Prostate gland (tissue), 2 donors: ENCODE measurements around the gene USP10. TPM values are rescaled to one million over a fixed set of nuclear protein-coding genes. Genes with fewer than 3 reads are reported as not detected.

Experiments used
- DNase-seq: peaks from one replicate; pipeline ENCODE4 v3.0.0-alpha.2; 2019; ENCODE audit warnings: low spot score
- H3K27ac ChIP-seq, 2 donors: fragments of 200-600 bp; sonication (generic); 2 replicates each; pipeline ENCODE4 v1.5.1; 2017 to 2019
- H3K27me3 ChIP-seq: fragments of 200-600 bp; sonication (generic); replicated peaks from 2 replicates; pipeline ENCODE4 v1.5.1; 2019; ENCODE audit not compliant: insufficient read depth
- H3K36me3 ChIP-seq, 2 donors: fragments of 200-600 bp; sonication (generic); 1 replicate in 1 of 2; 2 replicates in 1 of 2; pipeline versions ENCODE4 v1.5.1 to v1.8.1; 2017 to 2019
- H3K4me1 ChIP-seq: fragments of 200-600 bp; sonication (generic); replicated peaks from 2 replicates; pipeline ENCODE4 v1.5.1; 2019
- H3K4me3 ChIP-seq, 2 donors: fragments of 200-600 bp; sonication (generic); 2 replicates each; pipeline ENCODE4 v1.5.1; 2017 to 2019
- H3K9me3 ChIP-seq: fragments of 200-600 bp; sonication (generic); 2 replicates; pipeline ENCODE4 v1.5.1; 2017
- POLR2A ChIP-seq: fragments of 450-650 bp; IDR thresholded peaks from one replicate; pipeline ENCODE4 v1.6.1; 2016; ENCODE audit warnings: antibody characterized with exemption, mild to moderate bottlenecking
- POLR2AphosphoS5 ChIP-seq: sonication (generic); formaldehyde crosslinking; IDR thresholded peaks from one replicate; pipeline ENCODE4 v1.6.1; 2017; ENCODE audit warnings: antibody characterized with exemption
- WGBS: methylation state at CpG from one replicate; pipeline ENCODE4 v1.1.5; 2018; 5-methylcytosine and 5-hydroxymethylcytosine counted together
- intact Hi-C: fragments of 100-400 bp; cut with DNase I; formaldehyde crosslinking; loops from one replicate; pipeline ENCODE4 v1.14.2; 2022
- total RNA-seq, 2 donors: library from RNA; depleted of rRNA; stranded (reverse); fragments of >200 nt; gene quantifications; one replicate each; pipeline ENCODE4 v1.1.0, GENCODE V29; 2016
- TF ChIP-seq, protein P1 (sequence below), 4 experiments: fragments of 200-600 bp in 2 of 4; fragments of 450-650 bp in 2 of 4; sonication (generic) in 2 of 4; IDR thresholded peaks; 1 replicate in 3 of 4; 2 replicates in 1 of 4; pipeline ENCODE4 v1.5.1; 2016 to 2019; ENCODE audit warnings: antibody characterized with exemption in 4 of 4, mild to moderate bottlenecking in 2 of 4, moderate library complexity in 2 of 4

USP10 gene
- total RNA-seq, 2 donors from 2014 or later = 57.4 to 95.7 TPM

- H3K4me1 ChIP-seq = peaks cover 10% of the 10 kb centered on the region
- H3K36me3 ChIP-seq = no peaks in the 10 kb centered on the region
- no peaks in the 10 kb centered on the region for H3K27me3 ChIP-seq
- H3K9me3 ChIP-seq = no peaks in the 10 kb centered on the region
- no peak for DNase-seq
- no peak for TF ChIP-seq POLR2A
- intact Hi-C loops = no loop called here
- no peak overlapping the region for H3K4me3 ChIP-seq
- WGBS = 59% methylated on average over 13 of the region's 13 CpGs
- H3K27ac ChIP-seq = no peak overlapping the region
Measured at GRCh38 chr16:84786605-84787262, 86.9 kb downstream of the USP10 start.

DNA sequence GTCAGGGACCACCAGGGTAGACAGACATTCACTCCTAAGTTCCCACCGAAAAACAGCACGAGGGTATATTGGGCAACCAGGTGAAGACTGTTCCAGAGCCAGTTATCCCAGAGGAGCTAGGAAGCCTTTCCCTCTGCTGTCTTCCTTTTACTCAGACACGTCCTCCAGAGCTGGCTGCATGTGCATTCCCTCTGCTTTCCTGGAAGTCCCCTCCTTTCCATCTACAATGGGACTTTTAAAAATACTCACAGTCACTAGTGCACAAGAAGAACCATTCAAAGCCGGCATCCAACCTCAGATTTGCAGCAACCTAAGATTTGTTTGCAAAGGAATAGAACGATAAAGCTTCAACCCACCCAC is 87.4 kb downstream of the USP10 start:
- peaks cover 10% of the 10 kb centered on the region for H3K4me1 ChIP-seq
- no peaks in the 10 kb centered on the region for H3K27me3 ChIP-seq
- H3K4me3 ChIP-seq = no peak overlapping the region
- intact Hi-C loops = no loop called here
- no peaks in the 10 kb centered on the region for H3K36me3 ChIP-seq
- no peaks in the 10 kb centered on the region for H3K9me3 ChIP-seq
- 48% methylated on average over 5 of the region's 5 CpGs for WGBS
- H3K27ac ChIP-seq = no peak overlapping the region
- DNase-seq = no peak
- TF ChIP-seq POLR2AphosphoS5 (no peak), POLR2A (no peak)
- TF ChIP-seq, protein P1, sequence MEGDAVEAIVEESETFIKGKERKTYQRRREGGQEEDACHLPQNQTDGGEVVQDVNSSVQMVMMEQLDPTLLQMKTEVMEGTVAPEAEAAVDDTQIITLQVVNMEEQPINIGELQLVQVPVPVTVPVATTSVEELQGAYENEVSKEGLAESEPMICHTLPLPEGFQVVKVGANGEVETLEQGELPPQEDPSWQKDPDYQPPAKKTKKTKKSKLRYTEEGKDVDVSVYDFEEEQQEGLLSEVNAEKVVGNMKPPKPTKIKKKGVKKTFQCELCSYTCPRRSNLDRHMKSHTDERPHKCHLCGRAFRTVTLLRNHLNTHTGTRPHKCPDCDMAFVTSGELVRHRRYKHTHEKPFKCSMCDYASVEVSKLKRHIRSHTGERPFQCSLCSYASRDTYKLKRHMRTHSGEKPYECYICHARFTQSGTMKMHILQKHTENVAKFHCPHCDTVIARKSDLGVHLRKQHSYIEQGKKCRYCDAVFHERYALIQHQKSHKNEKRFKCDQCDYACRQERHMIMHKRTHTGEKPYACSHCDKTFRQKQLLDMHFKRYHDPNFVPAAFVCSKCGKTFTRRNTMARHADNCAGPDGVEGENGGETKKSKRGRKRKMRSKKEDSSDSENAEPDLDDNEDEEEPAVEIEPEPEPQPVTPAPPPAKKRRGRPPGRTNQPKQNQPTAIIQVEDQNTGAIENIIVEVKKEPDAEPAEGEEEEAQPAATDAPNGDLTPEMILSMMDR (IDR thresholded peaks at IDR 0.05) = no peak

GRCh38 chr16:84788920-84789391 is 89.2 kb downstream of the USP10 start:
- H3K4me1 ChIP-seq = peaks cover 6% of the 10 kb centered on the region
- H3K4me3 ChIP-seq = no peak overlapping the region
- TF ChIP-seq POLR2AphosphoS5 (no peak), POLR2A (no peak)
- TF ChIP-seq, protein P1 (IDR thresholded peaks at IDR 0.05) = no peak
- H3K9me3 ChIP-seq = no peaks in the 10 kb centered on the region
- H3K27ac ChIP-seq = no peak overlapping the region
- intact Hi-C loops = no loop called here
- no peak for DNase-seq
- H3K27me3 ChIP-seq = no peaks in the 10 kb centered on the region
- H3K36me3 ChIP-seq = no peaks in the 10 kb centered on the region
- WGBS = 97% methylated on average over 15 of the region's 22 CpGs

GRCh38 chr16:84789431-84789830 is 89.6 kb downstream of the USP10 start:
- Histone ChIP-seq H3K36me3 (no peaks in the 10 kb centered on the region), H3K9me3 (no peaks in the 10 kb centered on the region), H3K27me3 (no peaks in the 10 kb centered on the region), H3K27ac (no peak overlapping the region), H3K4me3 (no peak overlapping the region), H3K4me1 (peaks cover 6% of the 10 kb centered on the region)
- no peak for DNase-seq
- 80% methylated on average over 11 of the region's 11 CpGs for WGBS
- intact Hi-C loops = no loop called here
- no peak for TF ChIP-seq POLR2A
- TF ChIP-seq, protein P1 (IDR thresholded peaks at IDR 0.05) = no peak
- TF ChIP-seq POLR2AphosphoS5 = no peak

- WGBS = over 99% methylated on average over 4 of the region's 4 CpGs
- H3K9me3 ChIP-seq = no peaks in the 10 kb centered on the region
- intact Hi-C loops = no loop called here
- TF ChIP-seq POLR2A = no peak
- TF ChIP-seq, protein P1 (IDR thresholded peaks at IDR 0.05) = no peak
- TF ChIP-seq POLR2AphosphoS5 = no peak
- no peaks in the 10 kb centered on the region for H3K36me3 ChIP-seq
- no peak for DNase-seq
- H3K4me1 ChIP-seq = peaks cover 6% of the 10 kb centered on the region
- no peak overlapping the region for H3K27ac ChIP-seq
- no peak overlapping the region for H3K4me3 ChIP-seq
- no peaks in the 10 kb centered on the region for H3K27me3 ChIP-seq
Measured at GRCh38 chr16:84790301-84790700, 90.5 kb downstream of the USP10 start.
